Measurements from ENCODE around the gene RAB1A.

GRCh38 chr2:65159906-65160305, 30.0 kb upstream of the RAB1A start:
- TF ChIP-seq KDM1A (IDR thresholded peaks at IDR 0.05; ENCODE audit: borderline replicate concordance) (no peak), IRF3 (IDR thresholded peaks at IDR 0.05) (no peak)

All from GM12878 (cell line).